ENCODE results near the gene RAB39B.

The RAB39B gene

DNA sequence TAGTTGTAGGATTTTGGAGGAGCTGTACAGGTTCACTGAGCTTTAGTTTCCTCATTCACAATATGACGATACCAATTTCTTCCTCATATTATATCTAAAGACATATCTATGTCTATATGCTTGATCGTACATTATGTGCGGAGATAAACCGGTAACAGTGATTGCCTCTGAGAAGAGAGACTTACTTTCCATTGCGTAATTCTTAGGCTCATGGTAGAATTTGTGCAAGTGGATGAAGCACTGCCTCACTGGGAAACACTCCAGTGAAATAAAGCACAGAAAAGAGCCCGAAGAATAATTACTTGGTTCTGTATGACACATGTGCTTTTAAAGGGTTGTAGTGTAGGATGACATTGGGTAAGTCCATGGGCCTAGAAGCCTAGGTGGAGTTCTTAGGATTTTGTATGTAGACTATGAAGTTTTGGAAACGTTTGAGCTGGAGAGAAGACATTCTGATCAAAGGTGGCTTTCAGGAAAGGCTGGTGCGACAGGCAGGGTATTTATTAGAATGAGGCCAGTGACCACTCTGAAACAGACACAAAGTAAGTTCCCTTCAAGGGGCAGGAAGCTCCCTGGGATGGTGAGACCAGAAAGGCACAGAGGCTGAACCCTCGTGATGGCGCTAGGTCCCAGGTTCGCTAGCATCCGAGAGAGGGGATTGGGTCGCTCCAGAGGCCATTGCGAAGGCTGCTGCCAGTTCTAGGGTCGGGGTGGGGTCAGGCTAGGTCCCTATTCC, 48.7 kb downstream of the RAB39B start:
- no peak for DNase-seq

DNA sequence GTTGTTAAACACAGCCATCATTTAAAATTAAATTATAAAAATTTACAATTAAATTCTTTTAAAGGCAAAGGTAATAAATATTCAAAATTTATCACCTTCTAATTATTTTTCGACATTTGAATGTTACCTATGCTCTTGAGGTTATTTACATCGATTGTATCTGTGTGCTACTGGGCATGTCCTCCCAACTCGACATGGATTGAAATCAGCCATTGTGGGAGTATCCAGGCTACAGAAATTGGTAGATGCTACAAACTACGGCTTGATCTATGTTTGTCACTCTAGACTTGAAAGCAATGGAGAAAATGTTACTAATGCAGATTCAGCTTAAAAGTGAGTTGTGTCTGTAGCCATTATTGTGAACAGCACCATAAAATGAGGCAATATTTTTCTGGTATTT, 50.6 kb downstream of the RAB39B start:
- no peak for DNase-seq

DNA sequence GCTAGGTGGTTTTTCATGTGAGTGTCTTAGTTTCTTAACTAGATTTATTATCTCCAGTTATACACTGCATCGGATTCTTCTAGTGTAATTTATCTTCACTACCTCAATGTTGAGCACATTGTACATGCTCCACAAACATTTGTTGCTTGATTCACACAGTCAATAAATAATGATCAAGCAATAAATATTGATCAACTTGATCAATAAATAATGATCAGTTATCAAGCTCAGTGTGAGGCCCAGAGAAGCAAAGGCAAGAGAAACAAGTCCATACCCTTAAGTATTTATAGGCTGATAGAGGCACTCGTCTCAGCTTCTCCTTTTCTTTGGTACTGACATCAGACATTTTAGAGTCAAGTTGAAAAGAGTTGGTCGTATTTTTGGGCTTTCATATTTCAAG, 53.1 kb downstream of the RAB39B start:
- no peak for DNase-seq

Data from SIG-M5 (cell line).